Left ventricle myocardium inferior (tissue), 1 donor: Measurements from ENCODE around the gene ABCF1. TPM values are rescaled to one million over a fixed set of nuclear protein-coding genes. Genes with fewer than 3 reads are reported as not detected.

ENCODE experiments used
- DNase-seq: peaks from one replicate; pipeline ENCODE4 v3.0.0-alpha.2; 2020
- H3K27ac ChIP-seq: fragments of 200-600 bp; replicated peaks from 2 replicates; pipeline ENCODE4 v1.8.0; 2021
- H3K27me3 ChIP-seq: fragments of 200-600 bp; 2 replicates; pipeline ENCODE4 v1.8.0; 2021; ENCODE audit warnings: low read depth
- H3K36me3 ChIP-seq: fragments of 200-600 bp; 2 replicates; pipeline ENCODE4 v1.8.0; 2021
- H3K4me1 ChIP-seq: fragments of 200-600 bp; 2 replicates; pipeline ENCODE4 v1.8.0; 2021
- H3K4me3 ChIP-seq: fragments of 200-600 bp; 2 replicates; pipeline ENCODE4 v1.8.0; 2021; ENCODE audit warnings: mild to moderate bottlenecking, moderate library complexity
- H3K9me3 ChIP-seq: fragments of 200-600 bp; replicated peaks from 2 replicates; pipeline ENCODE4 v1.8.0; 2021
- intact Hi-C: fragments of 100-400 bp; cut with micrococcal nuclease; formaldehyde crosslinking; loops from one replicate; pipeline ENCODE4 v1.11.0; 2022
- total RNA-seq: library from RNA; stranded (reverse); fragmentation: NEBNext Ultra II Directional; extraction: Animal tissue kit (Norgen Biotek cat#: 25700); gene quantifications from one replicate; pipeline ENCODE4 v1.2.1, GENCODE V29; 2021
- TF ChIP-seq, protein P1 (sequence below): fragments of 200-600 bp; IDR thresholded peaks from 2 replicates; pipeline ENCODE4 v1.8.0; 2021; ENCODE audit warnings: antibody characterized with exemption, mild to moderate bottlenecking, borderline replicate concordance
- donor health status: DM: no; HTN: yes; CAD: no; lungs with severe emphysema.

Gene ABCF1
- total RNA-seq, 1 donor from 2014 or later: 38.8 TPM

DNA sequence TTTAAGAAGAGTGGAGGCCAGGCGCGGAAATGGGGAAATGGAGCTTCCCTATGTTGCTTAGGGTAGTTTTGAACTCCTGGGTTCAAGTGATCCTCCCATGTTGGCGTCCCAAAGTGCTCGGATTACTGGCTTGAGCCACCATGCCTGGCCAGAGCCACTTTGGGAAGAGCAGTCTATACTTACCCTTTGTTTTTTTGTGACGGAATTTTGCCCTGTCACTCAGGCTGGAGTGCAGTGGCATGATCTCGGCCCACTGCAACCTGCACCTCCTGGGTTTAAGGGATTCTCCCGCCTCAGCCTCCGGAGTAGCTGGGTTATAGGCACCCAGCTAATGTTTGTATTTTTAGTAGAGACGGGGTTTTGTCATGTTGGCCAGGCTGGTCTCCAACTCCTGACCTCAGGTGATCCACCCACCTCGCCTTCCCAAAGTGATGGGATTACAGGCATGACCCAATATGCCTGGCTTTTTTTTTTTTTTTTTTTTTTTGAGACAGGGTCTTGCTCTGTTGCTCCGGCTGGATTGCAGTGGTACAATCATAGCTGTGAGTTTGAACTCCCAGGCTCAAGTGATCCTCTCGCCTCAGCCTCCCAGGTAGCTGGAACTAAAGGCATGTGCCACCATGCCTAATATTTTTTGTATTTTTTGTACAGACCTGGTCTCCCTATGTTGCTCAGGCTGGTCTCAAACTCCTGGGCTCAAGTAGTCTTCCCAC lies 27.8 kb downstream of the ABCF1 start:
- Histone ChIP-seq H3K27ac (peak overlapping the region; percentile 4), H3K9me3 (no peaks in the 10 kb centered on the region), H3K4me3 (no peak overlapping the region), H3K27me3 (no peaks in the 10 kb centered on the region), H3K36me3 (peaks cover 50% of the 10 kb centered on the region), H3K4me1 (peaks cover 13% of the 10 kb centered on the region)
- DNase-seq: no peak
- intact Hi-C loops: no loop called here
- TF ChIP-seq, protein P1, sequence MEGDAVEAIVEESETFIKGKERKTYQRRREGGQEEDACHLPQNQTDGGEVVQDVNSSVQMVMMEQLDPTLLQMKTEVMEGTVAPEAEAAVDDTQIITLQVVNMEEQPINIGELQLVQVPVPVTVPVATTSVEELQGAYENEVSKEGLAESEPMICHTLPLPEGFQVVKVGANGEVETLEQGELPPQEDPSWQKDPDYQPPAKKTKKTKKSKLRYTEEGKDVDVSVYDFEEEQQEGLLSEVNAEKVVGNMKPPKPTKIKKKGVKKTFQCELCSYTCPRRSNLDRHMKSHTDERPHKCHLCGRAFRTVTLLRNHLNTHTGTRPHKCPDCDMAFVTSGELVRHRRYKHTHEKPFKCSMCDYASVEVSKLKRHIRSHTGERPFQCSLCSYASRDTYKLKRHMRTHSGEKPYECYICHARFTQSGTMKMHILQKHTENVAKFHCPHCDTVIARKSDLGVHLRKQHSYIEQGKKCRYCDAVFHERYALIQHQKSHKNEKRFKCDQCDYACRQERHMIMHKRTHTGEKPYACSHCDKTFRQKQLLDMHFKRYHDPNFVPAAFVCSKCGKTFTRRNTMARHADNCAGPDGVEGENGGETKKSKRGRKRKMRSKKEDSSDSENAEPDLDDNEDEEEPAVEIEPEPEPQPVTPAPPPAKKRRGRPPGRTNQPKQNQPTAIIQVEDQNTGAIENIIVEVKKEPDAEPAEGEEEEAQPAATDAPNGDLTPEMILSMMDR: no peak

DNA sequence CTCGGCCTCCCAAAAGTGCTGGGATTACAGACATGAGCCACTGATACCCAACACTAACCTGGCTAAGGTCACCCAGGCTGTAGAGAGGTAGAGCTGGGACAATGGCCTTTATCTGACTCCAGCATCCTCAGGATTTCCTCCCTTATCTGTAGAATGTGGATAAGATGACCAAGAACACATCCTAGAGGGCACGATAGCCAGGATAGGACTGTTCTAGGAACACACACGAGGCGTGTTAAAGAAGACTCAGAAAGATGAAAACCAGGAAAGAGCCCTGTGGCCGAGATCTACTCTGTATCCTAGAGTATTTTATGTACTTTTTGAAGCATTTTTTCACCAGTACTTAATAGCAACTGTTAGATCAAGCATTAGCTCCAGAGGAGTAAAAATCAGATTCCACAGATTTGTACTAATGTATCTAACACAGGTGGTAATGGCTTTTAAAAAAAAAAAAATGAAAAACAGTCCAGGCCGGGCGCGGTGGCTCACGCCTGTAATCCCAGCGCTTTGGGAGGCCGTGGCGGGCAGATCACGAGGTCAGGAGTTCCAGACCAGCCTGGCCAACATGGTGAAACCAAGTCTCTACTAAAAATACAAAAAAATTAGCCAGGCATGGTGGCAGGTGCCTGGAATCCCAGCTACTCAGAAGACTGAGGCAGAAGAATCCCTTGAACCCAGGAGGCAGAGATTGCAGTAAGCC lies 28.5 kb downstream of the ABCF1 start:
- peak overlapping the region; percentile 4 for H3K27ac ChIP-seq
- no peaks in the 10 kb centered on the region for H3K9me3 ChIP-seq
- no peaks in the 10 kb centered on the region for H3K27me3 ChIP-seq
- TF ChIP-seq, protein P1: no peak
- no peak for DNase-seq
- H3K4me1 ChIP-seq: peaks cover 13% of the 10 kb centered on the region
- no peak overlapping the region for H3K4me3 ChIP-seq
- H3K36me3 ChIP-seq: peaks cover 50% of the 10 kb centered on the region
- intact Hi-C loops: no loop called here

DNA sequence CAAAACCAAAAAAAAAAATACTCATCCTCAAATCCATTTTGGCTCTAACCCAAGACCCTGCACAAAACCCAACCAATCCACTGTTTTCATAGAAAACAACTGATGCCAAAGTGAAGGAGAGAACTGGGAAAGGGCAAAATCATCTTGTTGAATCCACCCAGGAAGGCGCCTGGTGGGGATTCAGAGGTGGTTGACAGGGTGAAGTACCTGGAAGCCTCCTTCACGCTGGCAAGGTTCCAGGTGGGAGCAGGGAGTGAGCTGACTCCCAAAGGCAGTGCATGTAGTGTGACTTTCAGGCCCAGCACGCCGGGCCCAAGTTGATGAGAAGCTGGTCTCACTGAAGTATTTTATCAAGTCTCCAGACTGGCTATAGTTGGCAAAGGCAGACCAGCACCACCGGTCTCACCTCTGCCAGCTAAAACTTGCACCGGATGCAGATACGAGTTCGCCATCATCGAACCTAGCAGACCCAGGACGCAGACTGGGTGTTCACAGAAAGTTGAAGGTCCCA lies 29.3 kb downstream of the ABCF1 start:
- peaks cover 13% of the 10 kb centered on the region for H3K4me1 ChIP-seq
- H3K27ac ChIP-seq: no peak overlapping the region
- no peaks in the 10 kb centered on the region for H3K27me3 ChIP-seq
- H3K4me3 ChIP-seq: no peak overlapping the region
- TF ChIP-seq, protein P1: no peak
- peaks cover 52% of the 10 kb centered on the region for H3K36me3 ChIP-seq
- intact Hi-C loops: no loop called here
- DNase-seq: peak; percentile 32
- no peaks in the 10 kb centered on the region for H3K9me3 ChIP-seq

DNA sequence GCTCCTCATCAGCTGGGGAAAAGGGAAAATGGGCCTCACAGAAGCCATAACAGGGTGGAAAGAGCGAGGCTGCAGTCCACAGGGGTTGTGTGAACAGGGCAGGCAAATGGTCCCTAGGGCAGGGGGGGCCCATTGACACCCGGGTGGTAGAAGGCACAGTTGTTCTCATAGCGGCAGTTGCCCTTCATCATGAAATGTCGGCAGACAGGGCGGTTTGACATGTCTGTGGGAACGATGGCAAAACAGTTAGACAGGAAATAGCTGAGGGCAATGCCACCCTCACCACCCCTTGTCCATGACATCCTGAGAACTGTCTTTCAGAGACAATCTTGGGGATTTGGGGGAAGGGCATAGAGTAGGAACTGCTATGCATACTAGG lies 30.2 kb downstream of the ABCF1 start:
- Histone ChIP-seq H3K27ac (no peak overlapping the region), H3K9me3 (no peaks in the 10 kb centered on the region), H3K36me3 (peaks cover 62% of the 10 kb centered on the region), H3K4me3 (no peak overlapping the region), H3K4me1 (peaks cover 13% of the 10 kb centered on the region), H3K27me3 (no peaks in the 10 kb centered on the region)
- intact Hi-C loops: no loop called here
- TF ChIP-seq, protein P1: no peak
- no peak for DNase-seq

DNA sequence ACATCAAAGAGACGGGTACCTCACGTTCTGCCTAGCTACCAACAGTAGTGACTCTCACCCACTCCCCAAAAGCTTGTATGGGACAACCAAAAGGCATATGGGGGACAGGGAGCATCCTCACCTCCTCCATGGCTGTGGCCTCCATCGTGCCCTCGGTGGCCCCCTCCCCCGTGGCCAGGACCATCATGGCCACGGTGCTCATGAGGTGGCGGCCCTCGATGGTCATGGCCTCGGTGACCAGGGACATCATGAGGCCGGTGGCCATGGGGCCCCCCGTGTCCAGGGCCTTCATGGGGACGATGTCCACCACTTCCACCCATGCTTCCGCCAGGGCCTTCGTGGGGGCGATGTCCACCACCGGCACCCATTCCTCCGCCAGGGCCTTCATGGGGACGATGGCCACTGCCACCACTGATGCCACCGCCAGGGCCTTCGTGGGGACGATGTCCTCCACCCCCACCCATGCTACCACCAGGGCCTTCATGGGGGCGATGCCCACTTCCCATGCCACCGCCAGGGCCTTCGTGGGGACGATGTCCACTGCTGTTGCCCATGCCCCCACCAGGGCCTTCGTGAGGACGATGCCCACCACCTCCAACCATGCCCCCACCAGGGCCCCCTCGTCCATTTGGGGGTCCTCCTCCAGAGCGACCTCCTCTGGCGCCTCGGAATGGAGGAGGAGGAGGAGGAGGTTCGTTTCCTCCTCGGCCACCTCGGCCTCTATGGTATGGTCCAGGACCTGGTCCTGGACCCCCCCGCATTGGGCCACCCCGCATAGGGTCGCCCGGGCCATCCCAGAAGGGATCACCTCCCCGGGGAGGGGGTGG lies 30.8 kb downstream of the ABCF1 start:
- peaks cover 13% of the 10 kb centered on the region for H3K4me1 ChIP-seq
- H3K9me3 ChIP-seq: no peaks in the 10 kb centered on the region
- TF ChIP-seq, protein P1: no peak
- no peak overlapping the region for H3K27ac ChIP-seq
- no peak overlapping the region for H3K4me3 ChIP-seq
- intact Hi-C loops: no loop called here
- DNase-seq: no peak
- H3K36me3 ChIP-seq: peaks cover 68% of the 10 kb centered on the region
- H3K27me3 ChIP-seq: no peaks in the 10 kb centered on the region
